Stimulated activated CD4-positive, alpha-beta T cell treated with anti-CD3 and anti-CD28 coated beads, Interleukin-4, amount 100 ng/mL, for 4 hours (primary cell): ENCODE results near the gene ATG9A.

Source experiments
- DNase-seq, 2 experiments: peaks; one replicate each; pipeline ENCODE4 v3.0.0-alpha.2; 2020

ATG9A gene

DNA sequence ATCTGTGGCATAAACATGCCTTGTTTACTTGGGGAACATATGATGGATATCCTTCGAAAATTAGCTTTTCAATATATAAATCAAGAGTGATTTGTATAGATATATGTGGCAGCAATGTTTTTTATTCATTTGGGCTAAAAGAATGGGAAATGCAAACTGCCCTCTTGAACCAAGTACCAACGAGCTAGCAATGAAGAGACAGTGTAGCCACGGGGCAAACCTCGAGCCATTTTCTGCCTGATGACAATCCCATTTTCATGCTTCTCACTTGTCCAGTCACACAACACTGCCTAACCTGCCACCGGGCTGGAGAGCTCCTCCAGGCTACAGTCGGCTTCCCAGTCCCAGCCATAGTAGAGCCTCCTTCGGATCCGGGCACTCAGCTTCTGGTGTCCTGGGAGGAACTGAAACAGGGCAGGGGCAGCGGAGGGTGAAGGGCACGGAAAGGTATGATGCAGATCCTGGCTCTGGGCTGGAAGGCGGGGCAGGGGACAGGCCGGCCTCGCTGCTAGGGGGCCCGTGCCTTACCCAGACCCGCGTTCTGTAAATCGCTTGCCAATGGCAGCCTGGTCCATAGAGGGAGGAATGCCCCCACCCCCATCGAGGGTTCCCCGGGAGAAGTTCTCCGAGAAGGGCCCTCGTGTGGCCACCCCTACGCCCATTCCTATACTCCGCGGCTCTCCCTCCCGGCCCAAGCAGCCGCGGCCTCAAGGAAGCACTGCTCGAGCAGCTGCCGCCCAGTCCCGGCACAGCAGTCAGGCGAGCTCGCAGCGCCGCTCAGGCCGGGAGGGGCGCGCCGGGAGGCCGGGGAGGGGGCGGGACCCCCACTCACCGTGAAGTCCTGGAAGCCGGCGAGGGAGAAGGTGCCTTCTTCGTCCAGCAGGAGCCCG lies 53.3 kb downstream of the ATG9A start:
- DNase-seq = peak in 1 of 2 experiments; percentile 26

DNA sequence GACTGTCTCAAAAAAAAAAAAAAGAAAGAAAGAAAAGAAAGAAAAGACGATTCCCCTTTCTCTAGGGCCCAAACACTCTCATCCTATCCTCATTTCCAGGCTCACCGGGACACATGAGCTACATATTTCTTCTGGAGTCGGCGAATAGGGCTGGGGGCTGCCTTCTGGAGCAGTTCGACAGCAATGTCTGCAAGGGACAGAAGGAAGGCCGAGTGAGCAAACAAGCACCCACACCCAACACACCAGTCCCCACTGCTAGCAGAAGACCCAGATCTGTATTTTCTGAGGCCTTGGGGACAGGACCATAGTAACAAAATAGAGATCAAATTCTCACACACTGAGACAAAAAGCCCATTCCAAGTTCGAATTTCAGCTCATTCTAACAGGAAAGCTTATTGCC lies 54.0 kb downstream of the ATG9A start:
- no peak for DNase-seq

- no peak for DNase-seq
Measured at GRCh38 chr2:219174801-219175200, 54.6 kb downstream of the ATG9A start.

DNA sequence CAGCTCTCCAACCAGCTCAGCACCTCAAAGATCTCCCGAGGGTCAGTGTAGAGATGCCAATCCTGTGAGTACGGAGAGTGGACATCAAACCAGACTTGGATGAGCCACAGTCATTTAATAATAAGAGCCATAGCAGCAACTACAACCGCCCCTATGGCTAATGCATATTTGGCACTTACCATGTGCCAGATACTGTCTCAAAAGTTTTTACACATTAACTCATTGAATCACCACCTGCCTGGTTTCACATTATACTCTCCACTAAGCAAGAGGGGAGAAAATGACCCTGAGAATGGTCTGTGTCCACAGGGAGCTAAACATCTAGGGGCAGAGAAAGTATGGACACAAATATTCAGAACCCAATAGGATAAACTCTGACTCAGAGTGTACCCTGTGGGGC lies 55.3 kb downstream of the ATG9A start:
- no peak for DNase-seq

DNA sequence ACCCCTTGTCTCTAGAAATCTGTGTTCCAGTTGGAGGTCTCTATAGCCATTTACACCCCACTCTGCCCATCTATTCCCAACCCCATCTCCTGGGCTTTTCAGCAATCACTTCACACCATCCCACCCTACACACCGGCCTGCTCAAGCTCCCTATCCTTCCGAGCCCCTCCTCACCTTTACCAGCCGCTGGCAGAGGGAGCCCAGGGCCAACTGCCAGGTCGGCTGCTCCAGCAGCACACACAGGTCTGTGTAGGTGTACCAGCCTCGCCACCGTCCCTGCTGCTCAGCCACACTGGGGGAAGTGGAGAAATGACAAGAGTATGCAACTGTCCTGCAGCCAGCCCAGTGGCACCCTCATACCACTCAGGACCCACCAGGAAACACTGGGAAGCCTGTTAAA lies 56.3 kb downstream of the ATG9A start:
- DNase-seq = no peak

GRCh38 chr2:219172231-219173154 lies 56.9 kb downstream of the ATG9A start:
- no peak for DNase-seq

DNA sequence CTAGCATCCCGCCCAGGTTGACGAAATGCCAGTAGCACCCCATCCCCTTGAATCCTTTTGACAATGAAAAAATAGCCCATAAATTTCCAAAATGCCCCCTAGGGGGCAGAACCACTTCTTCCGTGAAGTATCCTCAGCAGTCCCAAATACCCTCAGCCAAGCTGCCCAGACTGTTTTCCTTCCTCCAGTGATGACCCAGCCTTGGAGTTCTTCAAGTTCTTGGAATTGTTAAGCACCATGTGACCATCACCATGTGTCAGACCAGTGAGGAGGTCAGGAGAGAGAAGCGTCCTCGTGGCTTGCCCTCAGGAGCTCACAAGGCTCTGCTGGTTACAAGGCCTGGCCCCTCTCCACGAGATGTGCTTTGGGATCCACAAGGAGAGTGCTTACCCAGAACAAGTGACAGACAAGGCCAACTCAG lies 58.2 kb downstream of the ATG9A start:
- DNase-seq = peak in 1 of 2 experiments; percentile 11

GRCh38 chr2:219169930-219170654 lies 59.3 kb downstream of the ATG9A start, which contains the start of gene SLC23A3:
Gene SLC23A3 (minus strand): TSS chr2:219170029. CDS start chr2:219169984, 45 bp downstream.
- DNase-seq = no peak
